GM23338 (cell line): ENCODE measurements around the gene GPC2.

ENCODE experiments used
- POLR2AphosphoS5 ChIP-seq: IDR thresholded peaks from 2 replicates; pipeline ENCODE4 v1.6.1; 2016; ENCODE audit warnings: antibody characterized with exemption, low read depth
- REST ChIP-seq: IDR thresholded peaks from one replicate; pipeline ENCODE4 v1.6.1; 2018; ENCODE audit warnings: antibody characterized with exemption; ENCODE audit not compliant: unreplicated experiment
- TF ChIP-seq, protein P1 (sequence below), 2 experiments: fragments of 200-600 bp in 1 of 2; sonication (generic) in 1 of 2; conservative IDR thresholded peaks; 2 replicates each; pipeline versions ENCODE4 v1.5.1 to v1.6.1; 2016 to 2017; ENCODE audit warnings: antibody characterized with exemption in 2 of 2, low read depth in 2 of 2, mild to moderate bottlenecking in 2 of 2, moderate library complexity in 1 of 2

DNA sequence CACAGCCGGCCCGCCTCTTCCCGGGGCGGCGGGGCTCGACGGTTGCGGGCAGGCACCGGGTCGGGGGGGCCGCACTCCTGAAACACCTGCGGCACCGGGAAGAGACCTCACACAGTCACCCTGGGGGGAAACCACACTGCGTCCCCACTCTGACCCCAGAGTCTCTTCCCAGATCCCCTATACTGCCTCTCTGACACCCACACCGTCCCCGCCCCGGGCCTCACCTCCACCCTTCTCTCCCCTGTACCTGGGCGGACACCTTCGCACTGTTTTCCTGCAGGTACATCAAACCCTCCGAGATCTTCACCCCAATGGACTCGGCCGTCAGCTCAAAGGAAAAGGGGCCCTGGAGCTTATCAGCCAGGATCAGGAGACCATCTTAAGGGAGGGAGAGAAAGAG lies 5.3 kb downstream of the GPC2 start:
- TF ChIP-seq, protein P1, sequence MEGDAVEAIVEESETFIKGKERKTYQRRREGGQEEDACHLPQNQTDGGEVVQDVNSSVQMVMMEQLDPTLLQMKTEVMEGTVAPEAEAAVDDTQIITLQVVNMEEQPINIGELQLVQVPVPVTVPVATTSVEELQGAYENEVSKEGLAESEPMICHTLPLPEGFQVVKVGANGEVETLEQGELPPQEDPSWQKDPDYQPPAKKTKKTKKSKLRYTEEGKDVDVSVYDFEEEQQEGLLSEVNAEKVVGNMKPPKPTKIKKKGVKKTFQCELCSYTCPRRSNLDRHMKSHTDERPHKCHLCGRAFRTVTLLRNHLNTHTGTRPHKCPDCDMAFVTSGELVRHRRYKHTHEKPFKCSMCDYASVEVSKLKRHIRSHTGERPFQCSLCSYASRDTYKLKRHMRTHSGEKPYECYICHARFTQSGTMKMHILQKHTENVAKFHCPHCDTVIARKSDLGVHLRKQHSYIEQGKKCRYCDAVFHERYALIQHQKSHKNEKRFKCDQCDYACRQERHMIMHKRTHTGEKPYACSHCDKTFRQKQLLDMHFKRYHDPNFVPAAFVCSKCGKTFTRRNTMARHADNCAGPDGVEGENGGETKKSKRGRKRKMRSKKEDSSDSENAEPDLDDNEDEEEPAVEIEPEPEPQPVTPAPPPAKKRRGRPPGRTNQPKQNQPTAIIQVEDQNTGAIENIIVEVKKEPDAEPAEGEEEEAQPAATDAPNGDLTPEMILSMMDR (conservative IDR thresholded peaks at IDR 0.05; ENCODE audit: low read depth in 2 of 2) = no peak
- TF ChIP-seq REST (no peak), POLR2AphosphoS5 (0 out of 2 replicates have a peak, but pooled peaks have one; percentile 28)
